Adrenal gland (tissue), 12 donors: ENCODE data around the gene ATRIP. TPM values are rescaled to one million over a fixed set of nuclear protein-coding genes. Genes with fewer than 3 reads are reported as not detected.

ENCODE experiments used
- DNase-seq, 7 donors: peaks; one replicate each; pipeline ENCODE4 v3.0.0-alpha.2; 2019 to 2020
- H3K27ac ChIP-seq, 5 donors: fragments of 200-600 bp; sonication (generic) in 4 of 5; 1 replicate in 3 of 5; 2 replicates in 2 of 5; pipeline versions ENCODE4 v1.5.1 to v1.8.0; 2016 to 2020; ENCODE audit warnings: mild to moderate bottlenecking in 1 of 5
- H3K27me3 ChIP-seq: fragments of 200-600 bp; 2 replicates; pipeline ENCODE4 v1.8.0; 2021
- H3K36me3 ChIP-seq, 2 donors: fragments of 200-600 bp; replicated peaks in 1 of 2; 1 replicate in 1 of 2; 2 replicates in 1 of 2; pipeline versions ENCODE4 v1.5.1 to v1.8.0; 2018 to 2022
- H3K4me1 ChIP-seq, 2 donors: fragments of 200-600 bp; replicated peaks in 1 of 2; 1 replicate in 1 of 2; 2 replicates in 1 of 2; pipeline versions ENCODE4 v1.5.1 to v1.8.0; 2018 to 2021
- H3K4me3 ChIP-seq, 4 donors: fragments of 200-600 bp; sonication (generic) in 3 of 4; one replicate each; pipeline ENCODE4 v1.5.1; 2016 to 2018
- H3K9me3 ChIP-seq, 3 donors: fragments of 200-600 bp; sonication (generic) in 1 of 3; replicated peaks in 1 of 3; 1 replicate in 2 of 3; 2 replicates in 1 of 3; pipeline versions ENCODE4 v1.5.1 to v1.8.0; 2016 to 2021
- CTCF ChIP-seq, 6 experiments: fragments of 450-650 bp in 4 of 6; fragments of 200-600 bp in 2 of 6; sonication (generic) in 1 of 6; IDR thresholded peaks; 1 replicate in 5 of 6; 2 replicates in 1 of 6; pipeline versions ENCODE4 v1.5.1 to v1.8.0; 2016 to 2021; ENCODE audit warnings: antibody characterized with exemption in 6 of 6, mild to moderate bottlenecking in 2 of 6, moderate library complexity in 1 of 6
- POLR2A ChIP-seq, 2 donors: fragments of 450-650 bp; IDR thresholded peaks; one replicate each; pipeline ENCODE4 v1.6.1; 2017; ENCODE audit warnings: antibody characterized with exemption in 2 of 2, mild to moderate bottlenecking in 2 of 2, moderate library complexity in 1 of 2
- WGBS, 4 donors: extraction: QIAGEN DNeasy Blood & Tissue Kit in 2 of 4; methylation state at CpG; one replicate each; pipeline versions ENCODE4 v1.1.5 to v1.1.7; 2013 to 2017; 5-methylcytosine and 5-hydroxymethylcytosine counted together
- intact Hi-C, 2 donors: fragments of 100-400 bp; cut with DNase I; formaldehyde crosslinking; loops; one replicate each; pipeline versions ENCODE4 v1.14.1 to v1.15.0; 2022 to 2023
- polyA plus RNA-seq, 3 donors: library from polyadenylated mRNA; stranded (reverse); fragments of 200-250 nt in 2 of 3; fragments of 350-450 nt in 1 of 3; fragmentation: Illumina TruSeq in 1 of 3; extraction: RNeasy Lipid Tissue Mini Kit (QIAGEN cat#74804) in 1 of 3; gene quantifications; one replicate each; pipeline ENCODE4 v1.2.3, GENCODE V29; 2013 to 2014
- total RNA-seq, 9 donors: library from RNA; depleted of rRNA in 4 of 9; stranded (reverse); fragments of >200 nt in 4 of 9; fragments of 120-200 nt in 1 of 9; fragmentation: NEBNext Ultra II Directional in 1 of 9; extraction: Animal tissue kit (Norgen Biotek cat#: 25700) in 1 of 9; gene quantifications; one replicate each; pipeline versions ENCODE4 v1.1.0 to v1.2.4, GENCODE V29; 2013 to 2023
- donor health status: healthy with polysubstance abuse.
- donor health status: Bipolar disorder and iron deficiency.
- donor health status: DM: yes; HTN: yes; CAD: no.
- donor health status: DM: no; HTN: no; CAD: no.
- donor health status: DM: no; HTN: no; CAD: no.
- donor health status: DM: yes; HTN: yes; CAD: no.

ATRIP gene
- total and polyA plus RNA-seq, 12 donors = 5.1 to 15.9 (median 6.8) TPM

- Histone ChIP-seq H3K36me3 (peaks cover 0 to 20% of the 10 kb centered on the region in 2 donors), H3K27me3 (no peaks in the 10 kb centered on the region), H3K4me3 (no peak overlapping the region), H3K9me3 (no peaks in the 10 kb centered on the region), H3K4me1 (peaks cover 7 to 17% of the 10 kb centered on the region in 2 donors), H3K27ac (peak overlapping the region in 1 of 5 donors; percentile 79)
- TF ChIP-seq CTCF (IDR thresholded peaks at IDR 0.05) (no peak), POLR2A (IDR thresholded peaks at IDR 0.05) (no peak)
- intact Hi-C loops = loop anchor here (1.0 to 10.0 kb wide), 3 partner anchors 29 to 237 kb away; no protein-coding TSS in a partner anchor
- no peak for DNase-seq
- 91 to 92% (median 92%) methylated on average over 8 of the region's 8 CpGs for WGBS, 4 donors
Measured at GRCh38 chr3:48431224-48432029, 15.1 kb upstream of the ATRIP start.

GRCh38 chr3:48432411-48433371 is 13.8 kb upstream of the ATRIP start:
- Histone ChIP-seq H3K4me1 (peaks cover 7 to 17% of the 10 kb centered on the region in 2 donors), H3K4me3 (no peak overlapping the region), H3K9me3 (no peaks in the 10 kb centered on the region), H3K36me3 (peaks cover 0 to 20% of the 10 kb centered on the region in 2 donors), H3K27ac (peak overlapping the region in 1 of 5 donors; percentile 79), H3K27me3 (no peaks in the 10 kb centered on the region)
- TF ChIP-seq POLR2A (IDR thresholded peaks at IDR 0.05) = no peak
- TF ChIP-seq CTCF (IDR thresholded peaks at IDR 0.05) = no peak
- 87 to 91% (median 87%) methylated on average over 15 to 16 of the region's 16 CpGs for WGBS, 4 donors
- intact Hi-C loops = loop anchor here in 1 of 2 donors (5.0 to 10.0 kb wide), 2 partner anchors 160 to 238 kb away; no protein-coding TSS in a partner anchor
- no peak for DNase-seq

- no peak for DNase-seq
- TF ChIP-seq POLR2A (IDR thresholded peaks at IDR 0.05) (no peak), CTCF (IDR thresholded peaks at IDR 0.05) (no peak)
- H3K9me3 ChIP-seq = no peaks in the 10 kb centered on the region
- peak overlapping the region in 1 of 5 donors; percentile 79 for H3K27ac ChIP-seq
- 72 to 78% (median 76%) methylated on average over 11 to 12 of the region's 12 CpGs for WGBS, 4 donors
- H3K27me3 ChIP-seq = no peaks in the 10 kb centered on the region
- no peak overlapping the region for H3K4me3 ChIP-seq
- peaks cover 0 to 20% of the 10 kb centered on the region in 2 donors for H3K36me3 ChIP-seq
- intact Hi-C loops = loop anchor here in 1 of 2 donors (5.0 to 10.0 kb wide), 2 partner anchors 161 to 239 kb away; no protein-coding TSS in a partner anchor
- peaks cover 6 to 13% of the 10 kb centered on the region in 2 donors for H3K4me1 ChIP-seq
Measured at GRCh38 chr3:48433472-48434118, 12.9 kb upstream of the ATRIP start.
